Measurements from ENCODE around the gene PIP4K2C. TPM values are rescaled to one million over a fixed set of nuclear protein-coding genes. Genes with fewer than 3 reads are reported as not detected.

PIP4K2C gene
- total and polyA plus RNA-seq, 10 of the 15 experiments (the other 5 are each of a cell fraction or from before 2014, with no cell fraction given): 4.8 to 25.1 (median 14.9) TPM

GRCh38 chr12:57563358-57563757 is 27.6 kb upstream of the PIP4K2C start:
- H3K4me1 ChIP-seq (ENCODE audit: control insufficient read depth, insufficient read depth, low read length): no peaks in the 10 kb centered on the region
- H3K79me2 ChIP-seq (ENCODE audit: control insufficient read depth, insufficient read depth, low read length): no peaks in the 10 kb centered on the region
- TF ChIP-seq NRF1 (conservative IDR thresholded peaks at IDR 0.05; ENCODE audit: low read depth, low read length) (no peak), SREBF2 (IDR thresholded peaks at IDR 0.05; ENCODE audit: low read length) (no peak), FOS (IDR thresholded peaks at IDR 0.05; ENCODE audit: borderline replicate concordance, extremely low read depth, insufficient read length) (no peak), FOXK2 (IDR thresholded peaks at IDR 0.05) (no peak), ETV6 (conservative IDR thresholded peaks at IDR 0.05 in 1 of 2, IDR thresholded peaks at IDR 0.05 in 1 of 2; ENCODE audit: borderline replicate concordance in 1 of 2, low read depth in 1 of 2) (no peak), BCL3 (IDR thresholded peaks at IDR 0.05; ENCODE audit: borderline replicate concordance, insufficient read depth, low read depth, low read length, poor library complexity, severe bottlenecking) (no peak), ZNF622 (IDR thresholded peaks at IDR 0.05) (no peak), SREBF1 (IDR thresholded peaks at IDR 0.05; ENCODE audit: low read length) (no peak), FOXM1 (IDR thresholded peaks at IDR 0.05; ENCODE audit: low read depth, low read length) (no peak), TBL1XR1 (IDR thresholded peaks at IDR 0.05; ENCODE audit: low read depth, low read length) (no peak), SMAD1 (IDR thresholded peaks at IDR 0.05; ENCODE audit: low read depth, partially characterized antibody) (no peak), RCOR1 (conservative IDR thresholded peaks at IDR 0.05; ENCODE audit: low read depth, low read length) (no peak), SMARCA5 (IDR thresholded peaks at IDR 0.05) (no peak), CHD4 (IDR thresholded peaks at IDR 0.05) (no peak), KLF5 (IDR thresholded peaks at IDR 0.05; ENCODE audit: partially characterized antibody) (no peak), ZNF274 (IDR thresholded peaks at IDR 0.05; ENCODE audit: insufficient read depth, insufficient read length) (no peak), NR2F1 (conservative IDR thresholded peaks at IDR 0.05) (no peak), CEBPB (IDR thresholded peaks at IDR 0.05; ENCODE audit: borderline replicate concordance in 1 of 2, low read depth in 2 of 2, low read length in 2 of 2) (no peak)
- TF ChIP-seq, protein P1, sequence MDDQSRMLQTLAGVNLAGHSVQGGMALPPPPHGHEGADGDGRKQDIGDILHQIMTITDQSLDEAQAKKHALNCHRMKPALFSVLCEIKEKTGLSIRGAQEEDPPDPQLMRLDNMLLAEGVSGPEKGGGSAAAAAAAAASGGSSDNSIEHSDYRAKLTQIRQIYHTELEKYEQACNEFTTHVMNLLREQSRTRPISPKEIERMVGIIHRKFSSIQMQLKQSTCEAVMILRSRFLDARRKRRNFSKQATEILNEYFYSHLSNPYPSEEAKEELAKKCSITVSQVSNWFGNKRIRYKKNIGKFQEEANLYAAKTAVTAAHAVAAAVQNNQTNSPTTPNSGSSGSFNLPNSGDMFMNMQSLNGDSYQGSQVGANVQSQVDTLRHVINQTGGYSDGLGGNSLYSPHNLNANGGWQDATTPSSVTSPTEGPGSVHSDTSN (IDR thresholded peaks at IDR 0.05; ENCODE audit: insufficient replicate concordance, low read depth, low read length): no peak
- H3K4me2 ChIP-seq (ENCODE audit: control insufficient read depth, insufficient read depth): no peak overlapping the region
- 14% methylated on average over 4 of the region's 4 CpGs for WGBS (ENCODE audit: insufficient coverage, insufficient replicate concordance, low lambda C conversion rate, missing lambda C conversion rate)
- H4K20me1 ChIP-seq (ENCODE audit: control insufficient read depth, insufficient read depth): no peaks in the 10 kb centered on the region
- DNase-seq (ENCODE audit: low read depth, low spot score): no peak
- H3K27ac ChIP-seq (ENCODE audit: control insufficient read depth, insufficient read depth): no peak overlapping the region
- H3K27me3 ChIP-seq (replicated peaks in 1 of 2; ENCODE audit: control insufficient read depth in 2 of 2, insufficient read depth in 2 of 2, low read length in 1 of 2): no peaks in the 10 kb centered on the region
- no peaks in the 10 kb centered on the region for H3K36me3 ChIP-seq (ENCODE audit: control insufficient read depth in 2 of 2, insufficient read depth in 2 of 2, low read length in 1 of 2)
- no peak for ATAC-seq
- H2AFZ ChIP-seq (ENCODE audit: control insufficient read depth, low read depth, low read length): no peak overlapping the region
- SMC1A ChIA-PET (ENCODE audit: uncharacterized antibody, unreplicated experiment): no interaction called here
- CTCF ChIA-PET: no interaction called here
- FAIRE-seq: no peak
- H3K9me3 ChIP-seq (replicated peaks; ENCODE audit: control insufficient read depth, insufficient read depth, low read length): no peaks in the 10 kb centered on the region
- intact Hi-C loops (cut with micrococcal nuclease; ENCODE audit: unreplicated experiment): no loop called here
- in situ Hi-C loops (cut with MboI): no loop called here
- H3K4me3 ChIP-seq: no peak overlapping the region
- BruUV-seq (replicated peaks): no TSS peak
- RAD21 ChIA-PET (ENCODE audit: unreplicated experiment): no interaction called here
- POLR2A ChIA-PET: no interaction called here
- no peak overlapping the region for H3K9ac ChIP-seq (ENCODE audit: control insufficient read depth, insufficient read depth, low read length)
